AG04450 (cell line): ENCODE measurements around the gene IKBKE. TPM values are rescaled to one million over a fixed set of nuclear protein-coding genes. Genes with fewer than 3 reads are reported as not detected.

Source experiments
- CTCF ChIA-PET: fragments of 300-600, 350-600 bp; formaldehyde crosslinking; extraction: SDS; loops from one replicate; lab custom pipeline; 2022; ENCODE audit warnings: antibody characterized with exemption, inconsistent platforms; lab: Charles Lee
- POLR2A ChIA-PET: fragments of 350-600 bp; formaldehyde crosslinking; extraction: SDS; loops from one replicate; lab custom pipeline; 2021; ENCODE audit warnings: antibody characterized with exemption, inconsistent platforms; lab: Yijun Ruan, JAX
- DNase-seq: peaks from one replicate; pipeline ENCODE4 v3.0.0-alpha.2; 2011; ENCODE audit warnings: low read depth, low spot score
- H3K27ac ChIP-seq: one replicate; pipeline ENCODE4 v1.5.1; 2012; ENCODE audit warnings: low read depth, low read length, control low read depth
- H3K27me3 ChIP-seq: one replicate; pipeline ENCODE4 v1.6.0; 2012; ENCODE audit warnings: low read length; ENCODE audit not compliant: control insufficient read depth, insufficient read depth
- H3K4me3 ChIP-seq: 2 replicates; pipeline ENCODE4 v1.5.1; 2011; ENCODE audit warnings: mild to moderate bottlenecking, low read depth, low read length, control low read depth
- H3K9me3 ChIP-seq: 2 replicates; pipeline ENCODE4 v1.5.1; 2012; ENCODE audit warnings: low read length; ENCODE audit not compliant: control insufficient read depth, insufficient read depth
- polyA plus RNA-seq: library from polyadenylated mRNA; depleted of rRNA; stranded (reverse); fragments of >200 nt; gene quantifications from 2 replicates; pipeline ENCODE4 v1.2.3, GENCODE V29; 2011
- TF ChIP-seq, protein P1 (sequence below): IDR thresholded peaks from 2 replicates; pipeline ENCODE4 v1.5.1; 2011; ENCODE audit warnings: low read depth, low read length, control low read depth, inconsistent platforms

IKBKE gene
- polyA plus RNA-seq, 1 experiment = 20.8 TPM

DNA sequence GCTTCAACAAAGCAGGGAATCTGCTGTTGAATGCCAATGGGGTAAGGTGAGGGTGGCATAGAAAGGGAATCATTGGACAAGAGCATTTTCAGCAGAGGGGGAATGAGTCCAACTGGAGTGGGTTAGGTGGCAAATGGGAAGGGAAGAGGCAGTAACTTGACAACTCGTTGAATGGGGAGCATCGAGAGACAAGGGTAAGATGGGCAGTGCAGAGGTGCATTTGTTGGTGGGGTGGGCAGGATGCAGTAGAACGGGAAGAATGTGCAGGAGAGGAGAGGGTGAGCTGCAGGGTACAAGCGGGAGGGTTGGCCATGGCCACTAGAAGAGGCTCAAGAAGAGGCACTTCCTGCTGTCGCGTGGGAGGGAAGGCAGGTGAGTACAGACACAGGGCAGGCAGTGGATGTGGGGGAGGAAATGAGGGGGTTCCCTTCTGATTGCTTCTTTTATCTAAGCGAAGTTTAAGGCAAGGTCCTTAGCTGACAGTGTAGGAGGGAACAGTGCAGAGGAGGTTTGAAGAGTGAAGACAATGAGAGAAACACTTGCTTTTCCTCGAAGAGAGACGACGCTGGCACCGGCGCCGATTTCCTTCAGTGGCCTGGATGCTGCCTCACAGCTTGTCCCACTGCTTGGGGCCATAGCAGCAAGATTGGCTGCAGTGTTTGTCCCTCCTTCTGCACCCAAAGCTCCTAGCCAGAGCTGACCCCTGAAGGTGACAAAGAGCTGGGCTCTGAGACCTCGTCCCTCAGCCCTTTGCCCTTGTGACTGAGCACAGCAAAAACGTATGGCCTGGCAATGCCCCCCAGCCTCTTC, 3.2 kb upstream of the IKBKE start:
- Histone ChIP-seq H3K9me3 (no peaks in the 10 kb centered on the region), H3K27ac (no peak overlapping the region), H3K27me3 (no peaks in the 10 kb centered on the region), H3K4me3 (no peak overlapping the region)
- no peak for DNase-seq
- CTCF ChIA-PET = no interaction called here
- TF ChIP-seq, protein P1, sequence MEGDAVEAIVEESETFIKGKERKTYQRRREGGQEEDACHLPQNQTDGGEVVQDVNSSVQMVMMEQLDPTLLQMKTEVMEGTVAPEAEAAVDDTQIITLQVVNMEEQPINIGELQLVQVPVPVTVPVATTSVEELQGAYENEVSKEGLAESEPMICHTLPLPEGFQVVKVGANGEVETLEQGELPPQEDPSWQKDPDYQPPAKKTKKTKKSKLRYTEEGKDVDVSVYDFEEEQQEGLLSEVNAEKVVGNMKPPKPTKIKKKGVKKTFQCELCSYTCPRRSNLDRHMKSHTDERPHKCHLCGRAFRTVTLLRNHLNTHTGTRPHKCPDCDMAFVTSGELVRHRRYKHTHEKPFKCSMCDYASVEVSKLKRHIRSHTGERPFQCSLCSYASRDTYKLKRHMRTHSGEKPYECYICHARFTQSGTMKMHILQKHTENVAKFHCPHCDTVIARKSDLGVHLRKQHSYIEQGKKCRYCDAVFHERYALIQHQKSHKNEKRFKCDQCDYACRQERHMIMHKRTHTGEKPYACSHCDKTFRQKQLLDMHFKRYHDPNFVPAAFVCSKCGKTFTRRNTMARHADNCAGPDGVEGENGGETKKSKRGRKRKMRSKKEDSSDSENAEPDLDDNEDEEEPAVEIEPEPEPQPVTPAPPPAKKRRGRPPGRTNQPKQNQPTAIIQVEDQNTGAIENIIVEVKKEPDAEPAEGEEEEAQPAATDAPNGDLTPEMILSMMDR = no peak
- POLR2A ChIA-PET = interaction anchor here (0.5 kb wide), 1 partner anchor 717 kb away, joined by 3 read pairs; no protein-coding TSS in a partner anchor

DNA sequence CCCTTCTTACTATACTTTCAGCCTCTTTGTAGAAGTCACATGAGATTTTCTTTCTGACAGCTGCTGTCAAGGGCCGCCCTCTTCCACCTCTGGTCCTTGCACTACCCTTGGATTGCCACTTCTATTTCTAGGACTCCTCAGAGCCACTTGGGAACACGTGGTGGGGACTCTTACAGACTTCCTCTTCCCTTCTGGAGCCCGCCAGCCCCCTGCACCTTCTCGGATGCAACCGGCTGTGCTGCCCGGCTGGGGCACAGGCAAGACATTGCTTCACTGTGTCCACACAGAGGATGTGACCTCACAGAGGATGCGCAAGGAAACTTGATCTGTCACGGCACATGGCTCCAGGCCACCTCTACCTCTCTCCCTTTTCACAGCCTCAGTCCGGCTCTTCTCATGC, 2.4 kb upstream of the IKBKE start:
- no peaks in the 10 kb centered on the region for H3K9me3 ChIP-seq
- DNase-seq = no peak
- ChIA-PET POLR2A (interaction anchor here (0.5 kb wide), 1 partner anchor 718 kb away, joined by 3 read pairs; no protein-coding TSS in a partner anchor), CTCF (no interaction called here)
- no peak overlapping the region for H3K4me3 ChIP-seq
- TF ChIP-seq, protein P1 = no peak
- no peak overlapping the region for H3K27ac ChIP-seq
- H3K27me3 ChIP-seq = no peaks in the 10 kb centered on the region

DNA sequence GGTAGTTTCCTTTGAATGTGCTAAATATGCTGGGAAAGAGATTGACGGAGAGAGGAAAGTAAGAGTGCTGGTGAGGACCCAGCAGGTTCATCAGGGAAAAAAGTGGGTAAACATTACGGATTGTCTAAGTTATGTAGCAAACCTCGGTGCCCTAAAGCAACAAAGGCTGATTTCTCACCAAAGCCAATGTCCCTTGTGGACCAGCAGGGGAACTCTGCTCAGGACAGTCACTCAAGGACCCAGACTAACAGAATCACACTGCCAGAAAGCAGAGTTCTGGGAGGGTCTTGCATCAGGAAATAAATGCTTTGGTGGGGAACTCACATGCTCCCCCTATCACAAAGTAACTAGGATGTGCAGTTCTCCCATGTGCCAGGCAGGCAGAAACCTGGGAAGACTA, 1.7 kb upstream of the IKBKE start:
- TF ChIP-seq, protein P1 = no peak
- no peak for DNase-seq
- Histone ChIP-seq H3K4me3 (no peak overlapping the region), H3K27me3 (no peaks in the 10 kb centered on the region), H3K9me3 (no peaks in the 10 kb centered on the region), H3K27ac (no peak overlapping the region)
- ChIA-PET CTCF (no interaction called here), POLR2A (no interaction called here)

DNA sequence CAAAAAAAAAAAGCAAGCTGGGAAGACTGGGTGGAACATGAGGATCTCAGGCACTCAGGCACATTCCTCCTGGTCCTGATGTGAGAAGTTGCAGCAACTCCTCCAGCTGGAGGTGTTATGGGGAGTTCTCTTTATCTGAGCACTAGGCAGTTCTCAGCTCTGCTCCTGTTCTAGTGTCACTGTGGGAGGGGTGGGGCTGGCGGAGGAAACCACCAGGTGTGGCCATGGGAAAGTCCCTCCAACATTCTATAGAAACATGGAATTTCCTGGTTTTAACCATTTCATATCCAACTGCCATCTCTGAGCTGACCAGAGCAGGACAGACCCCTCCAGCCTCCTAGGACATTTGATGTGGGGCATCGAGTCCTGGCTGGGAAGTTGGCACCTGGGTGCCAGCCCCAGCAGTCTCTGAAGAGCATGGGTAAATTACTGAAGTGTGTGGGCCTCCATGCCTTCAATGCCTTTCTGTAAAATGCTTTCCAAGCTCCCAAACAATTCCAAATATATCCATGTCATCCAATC, 804 bp upstream of the IKBKE start:
- TF ChIP-seq, protein P1 = no peak
- no peak for DNase-seq
- ChIA-PET POLR2A (interaction anchor here (1.2 to 2.3 kb wide), 2 partner anchors 10 to 205 kb away, joined by 3 to 7 read pairs; no protein-coding TSS in a partner anchor), CTCF (interaction anchor here (1.0 to 3.7 kb wide), 7 partner anchors 7 to 114 kb away, joined by 3 to 34 read pairs (median 9); no protein-coding TSS in a partner anchor)
- Histone ChIP-seq H3K27me3 (no peaks in the 10 kb centered on the region), H3K9me3 (no peaks in the 10 kb centered on the region), H3K4me3 (no peak overlapping the region), H3K27ac (peak overlapping the region; percentile 82)
